Measurements from ENCODE around the gene VEGFC.

GRCh38 chr4:176793060-176793605, 411 bp upstream of the VEGFC start:
- TF ChIP-seq RAD21 (IDR thresholded peaks at IDR 0.05; ENCODE audit: low read depth) (no peak), CTCF (IDR thresholded peaks at IDR 0.05 in 2 of 3, conservative IDR thresholded peaks at IDR 0.05 in 1 of 3; ENCODE audit: borderline replicate concordance in 1 of 3, insufficient read depth in 1 of 3, low read depth in 2 of 3, low read length in 2 of 3) (no peak)
- TF ChIP-seq, protein P1, sequence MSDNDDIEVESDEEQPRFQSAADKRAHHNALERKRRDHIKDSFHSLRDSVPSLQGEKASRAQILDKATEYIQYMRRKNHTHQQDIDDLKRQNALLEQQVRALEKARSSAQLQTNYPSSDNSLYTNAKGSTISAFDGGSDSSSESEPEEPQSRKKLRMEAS (IDR thresholded peaks at IDR 0.05), result no peak

Measured in HCT116 (cell line).